EH (cell line): Measurements from ENCODE around the gene RASAL2.
A peak's percentile ranks its signal among the peaks of the same experiment; 100 is the strongest.
"Not testable (repeated sequence)": the region's sequence is repeated elsewhere in the genome, so short reads cannot be mapped to it uniquely, and the experiment has no call there.

ENCODE experiments used
- DNase-seq: peaks from one replicate; pipeline ENCODE4 v3.0.0-alpha.2; 2015; ENCODE audit warnings: low read depth

The RASAL2 gene

GRCh38 chr1:178071811-178072210 lies 22.1 kb upstream of the RASAL2 start:
- no peak for DNase-seq

GRCh38 chr1:178072326-178072725 lies 21.6 kb upstream of the RASAL2 start:
- DNase-seq = no peak

- no peak for DNase-seq
Measured at GRCh38 chr1:178075333-178075732, 18.6 kb upstream of the RASAL2 start.

- no peak for DNase-seq
Measured at GRCh38 chr1:178076607-178077006, 17.3 kb upstream of the RASAL2 start.

- no peak for DNase-seq
Measured at GRCh38 chr1:178077917-178078316, 16.0 kb upstream of the RASAL2 start.

GRCh38 chr1:178086294-178086693 lies 7.6 kb upstream of the RASAL2 start:
- peak; percentile 56 for DNase-seq

GRCh38 chr1:178086766-178087165 lies 7.1 kb upstream of the RASAL2 start:
- DNase-seq = peak; percentile 78

GRCh38 chr1:178088651-178089050 lies 5.3 kb upstream of the RASAL2 start:
- DNase-seq = no peak

GRCh38 chr1:178091454-178091853 lies 2.5 kb upstream of the RASAL2 start:
- not testable (repeated sequence) for DNase-seq

- peak; percentile 86 for DNase-seq
Measured at GRCh38 chr1:178091986-178092745, 1.7 kb upstream of the RASAL2 start.

- no peak for DNase-seq
Measured at GRCh38 chr1:178092878-178093493, 918 bp upstream of the RASAL2 start.

- peak; percentile 96 for DNase-seq
Measured at GRCh38 chr1:178093494-178093950, 382 bp upstream of the RASAL2 start.

GRCh38 chr1:178094739-178095645 lies 1.1 kb downstream of the RASAL2 start:
- peak; percentile 81 for DNase-seq

GRCh38 chr1:178096421-178096820 lies 2.5 kb downstream of the RASAL2 start:
- DNase-seq = peak; percentile 35

GRCh38 chr1:178098262-178098661 lies 4.4 kb downstream of the RASAL2 start:
- peak; percentile 77 for DNase-seq

- DNase-seq = no peak
Measured at GRCh38 chr1:178101266-178101630, 7.3 kb downstream of the RASAL2 start.

GRCh38 chr1:178101654-178102053 lies 7.8 kb downstream of the RASAL2 start:
- DNase-seq = peak; percentile 51

GRCh38 chr1:178102218-178102617 lies 8.3 kb downstream of the RASAL2 start:
- no peak for DNase-seq

- no peak for DNase-seq
Measured at GRCh38 chr1:178107823-178108222, 13.9 kb downstream of the RASAL2 start.

GRCh38 chr1:178109348-178110143 lies 15.6 kb downstream of the RASAL2 start:
- DNase-seq = no peak

- no peak for DNase-seq
Measured at GRCh38 chr1:178115260-178115659, 21.4 kb downstream of the RASAL2 start.

- DNase-seq = no peak
Measured at GRCh38 chr1:178118524-178118923, 24.6 kb downstream of the RASAL2 start.
